GM20431 (cell line): ENCODE data around the gene CEP76.
"Not testable (repeated sequence)": the region's sequence is repeated elsewhere in the genome, so short reads cannot be mapped to it uniquely, and the experiment has no call there.

Experiments
- in situ Hi-C: fragments of 300-500 bp; cut with MseI, MboI; formaldehyde crosslinking; loops from one replicate; pipeline ENCODE4 v1.15.0; 2020; ENCODE audit warnings: low sequenced_read_pairs; ENCODE audit not compliant: unreplicated experiment

Gene CEP76

GRCh38 chr18:12652861-12653401 is 49.6 kb downstream of the CEP76 start:
- in situ Hi-C loops, result no loop called here

GRCh38 chr18:12651651-12652050 is 50.9 kb downstream of the CEP76 start:
- in situ Hi-C loops, result no loop called here

DNA sequence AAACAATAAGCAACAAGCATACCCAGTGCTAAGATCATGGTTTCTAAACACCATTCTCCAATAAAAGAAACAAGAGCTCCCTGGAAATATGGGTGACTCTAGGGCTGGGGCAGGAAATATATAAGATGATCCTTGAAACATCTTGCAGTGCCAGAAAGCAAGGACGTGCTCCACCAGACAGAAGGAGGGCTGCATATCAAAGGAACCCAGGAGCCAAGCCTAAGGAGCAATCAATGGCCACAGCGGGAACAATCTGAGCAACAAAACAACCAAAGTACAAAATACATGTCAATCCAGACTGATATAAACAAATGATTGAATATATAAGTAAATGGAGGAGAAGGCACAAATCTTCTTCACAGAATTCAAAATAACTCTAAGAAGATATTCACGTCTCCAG is 54.8 kb downstream of the CEP76 start:
- in situ Hi-C loops, result no loop called here

DNA sequence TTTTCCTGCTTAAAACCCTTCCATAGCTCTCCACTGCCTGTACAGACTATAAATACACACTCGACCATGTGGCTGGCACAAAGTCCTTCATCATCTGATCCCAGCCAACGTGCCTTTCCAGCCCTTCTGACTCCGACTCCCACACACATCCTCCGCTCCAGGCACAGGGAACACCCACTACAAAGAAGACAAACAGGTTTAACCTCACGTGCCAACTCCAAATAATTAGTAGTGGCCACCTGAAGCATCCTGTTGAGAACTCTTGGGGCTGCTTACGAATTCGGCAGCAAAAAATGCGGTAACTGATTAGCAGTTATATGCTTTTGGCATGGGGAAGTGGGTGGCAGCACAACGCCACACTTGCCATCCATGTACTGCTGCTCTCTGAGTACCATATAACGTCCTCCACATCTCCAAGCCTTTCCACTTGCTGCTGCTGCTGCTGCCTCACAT is 56.7 kb downstream of the CEP76 start:
- in situ Hi-C loops, result no loop called here

- in situ Hi-C loops, result no loop called here
Measured at GRCh38 chr18:12645254-12645653, 57.3 kb downstream of the CEP76 start.

GRCh38 chr18:12643756-12644155 is 58.8 kb downstream of the CEP76 start:
- in situ Hi-C loops, result not testable (repeated sequence)

- in situ Hi-C loops, result no loop called here
Measured at GRCh38 chr18:12640881-12641200, 61.7 kb downstream of the CEP76 start.

DNA sequence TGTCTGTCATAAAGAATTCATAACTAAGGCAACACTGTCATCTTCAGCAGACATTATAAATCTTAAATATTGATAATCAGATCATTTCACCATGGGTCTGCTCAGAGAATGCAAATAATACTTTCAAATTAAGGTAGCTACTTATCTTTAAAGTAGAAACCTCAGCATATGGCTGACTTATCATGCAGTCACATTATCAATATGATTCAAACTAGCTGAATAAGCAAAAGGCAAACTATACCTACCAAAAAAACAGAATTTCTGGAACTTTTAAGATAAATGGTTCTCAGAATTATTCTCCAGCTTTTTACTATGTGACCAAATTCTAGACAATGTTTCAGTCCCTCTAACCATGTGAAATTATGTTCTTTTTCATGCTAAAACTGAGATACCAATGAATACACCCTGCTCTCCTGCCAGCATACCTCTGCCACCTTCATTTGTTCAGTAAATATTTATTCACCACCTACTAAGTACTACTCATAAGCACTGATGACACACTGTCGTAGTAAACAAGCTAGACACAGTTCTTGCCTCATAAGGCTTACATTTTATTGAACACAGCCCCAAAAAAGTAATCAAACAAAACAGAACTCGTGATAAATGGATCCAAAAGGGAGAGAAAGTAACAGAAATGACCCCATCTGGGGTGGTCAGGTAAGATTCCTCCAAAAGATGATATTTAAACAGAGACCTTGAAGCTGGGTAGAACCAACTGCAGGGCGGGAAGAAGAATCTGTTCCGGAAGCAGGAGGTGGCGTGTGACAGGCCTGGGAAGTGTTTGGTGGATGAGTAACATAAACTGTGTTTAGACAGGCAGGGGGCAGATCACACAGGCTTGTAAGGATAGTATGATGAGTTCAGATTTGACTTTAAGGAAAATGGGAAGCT is 62.3 kb downstream of the CEP76 start:
- in situ Hi-C loops, result no loop called here

DNA sequence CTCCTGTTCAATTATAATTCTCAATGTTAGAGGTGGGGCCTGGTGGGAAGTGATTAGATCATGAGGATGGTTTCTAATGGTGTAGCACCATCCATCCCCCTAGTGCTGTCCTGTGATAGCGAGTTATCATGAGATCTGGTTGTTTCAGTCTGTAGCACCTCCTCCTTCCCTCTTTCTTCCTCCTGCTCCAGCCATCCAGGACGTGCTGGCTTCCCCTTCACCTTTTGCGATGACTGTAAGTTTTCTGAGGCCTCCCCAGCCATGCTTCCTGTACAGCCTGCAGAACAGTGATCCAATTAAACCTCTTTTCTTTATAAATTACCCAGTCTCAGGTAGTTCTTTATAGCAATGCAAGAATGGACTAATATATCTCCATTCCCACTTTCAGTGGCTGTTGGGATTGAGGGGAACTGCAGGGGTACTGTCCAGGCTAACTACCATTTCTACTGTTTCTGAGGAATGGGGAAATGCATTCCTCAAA is 63.8 kb downstream of the CEP76 start:
- in situ Hi-C loops, result no loop called here

DNA sequence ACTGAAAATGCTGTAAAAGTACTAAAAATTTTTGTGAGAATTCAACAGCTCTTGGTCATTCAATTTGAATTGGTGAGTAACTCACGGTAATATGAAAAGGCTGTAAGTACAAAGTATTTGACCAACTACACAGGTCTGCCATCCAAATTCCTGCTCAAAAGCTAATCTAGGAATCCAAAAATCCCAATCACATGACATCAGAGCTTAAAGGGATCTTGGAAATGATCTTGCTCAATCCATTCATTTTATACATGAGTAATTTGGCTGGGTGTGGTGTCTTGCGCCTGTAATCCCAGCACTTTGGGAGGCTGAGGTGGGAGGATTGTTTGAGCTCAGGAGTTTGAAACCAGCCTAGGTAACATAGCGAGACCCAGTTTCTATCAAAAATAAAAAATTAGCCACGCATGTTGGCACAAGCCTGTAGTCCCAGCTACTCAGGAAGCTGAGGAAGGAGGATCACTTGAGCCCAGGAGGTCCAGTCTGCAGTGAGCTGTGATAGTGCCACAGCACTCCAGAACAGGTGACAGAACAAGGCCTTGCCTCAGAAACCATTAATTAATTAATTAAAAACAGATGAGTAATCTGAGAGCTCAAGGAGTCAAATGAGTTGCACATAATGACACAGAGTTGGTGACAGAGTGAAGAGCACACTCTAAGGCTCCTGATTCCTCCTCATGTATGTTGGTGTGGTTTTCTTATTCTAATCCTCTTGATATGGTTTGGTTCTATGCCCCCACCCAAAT is 64.5 kb downstream of the CEP76 start:
- in situ Hi-C loops, result no loop called here

GRCh38 chr18:12637393-12637792 is 65.1 kb downstream of the CEP76 start:
- in situ Hi-C loops, result no loop called here

DNA sequence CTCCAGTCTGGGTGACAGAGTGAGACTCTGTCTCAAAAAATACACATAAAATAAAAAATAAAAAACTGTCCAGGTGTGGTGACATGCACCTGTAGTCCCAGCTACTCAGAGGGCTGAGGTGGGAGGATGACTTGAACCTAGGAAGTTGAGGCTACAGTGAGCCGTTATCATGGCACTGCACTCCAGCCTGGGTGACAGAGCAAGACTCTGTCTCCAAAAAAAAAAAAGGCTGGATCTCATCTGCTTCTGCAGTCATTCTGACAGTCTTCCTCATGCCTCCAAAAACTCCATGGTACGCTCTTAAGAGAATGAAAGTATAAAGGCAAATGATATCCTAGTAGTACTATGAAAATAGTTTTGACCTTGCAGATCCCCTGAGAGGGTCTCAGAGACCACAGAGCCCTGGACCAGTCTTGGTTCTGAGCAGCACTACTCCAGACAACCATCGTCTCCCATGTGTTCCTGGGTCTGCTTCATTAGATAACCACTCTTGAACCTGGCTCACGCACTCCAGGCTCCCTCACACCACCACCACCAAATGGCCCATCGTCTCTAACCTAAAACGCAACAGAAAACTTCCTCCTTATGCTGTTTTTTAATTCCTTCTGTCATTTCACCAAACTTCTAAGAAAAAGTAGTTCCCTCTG is 70.6 kb downstream of the CEP76 start:
- in situ Hi-C loops, result no loop called here

DNA sequence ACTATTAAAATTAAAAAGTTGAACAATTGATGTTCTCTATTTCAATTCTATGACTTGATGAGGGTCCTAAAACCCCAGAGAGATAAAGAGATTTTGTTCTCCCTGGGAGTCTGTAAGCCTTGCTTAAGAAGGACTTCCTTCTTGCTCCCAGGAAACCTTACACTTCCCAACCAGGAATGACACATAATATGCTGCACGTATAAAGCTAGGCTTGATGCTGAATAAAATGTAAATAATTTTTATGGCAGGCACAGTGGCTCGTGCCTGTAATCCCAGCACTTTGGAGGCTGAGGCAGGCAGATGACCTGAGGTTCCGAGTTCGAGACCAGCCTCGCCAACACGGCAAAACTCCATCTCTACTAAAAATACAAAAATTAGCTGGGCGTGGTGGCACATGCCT is 72.4 kb downstream of the CEP76 start:
- in situ Hi-C loops, result no loop called here

DNA sequence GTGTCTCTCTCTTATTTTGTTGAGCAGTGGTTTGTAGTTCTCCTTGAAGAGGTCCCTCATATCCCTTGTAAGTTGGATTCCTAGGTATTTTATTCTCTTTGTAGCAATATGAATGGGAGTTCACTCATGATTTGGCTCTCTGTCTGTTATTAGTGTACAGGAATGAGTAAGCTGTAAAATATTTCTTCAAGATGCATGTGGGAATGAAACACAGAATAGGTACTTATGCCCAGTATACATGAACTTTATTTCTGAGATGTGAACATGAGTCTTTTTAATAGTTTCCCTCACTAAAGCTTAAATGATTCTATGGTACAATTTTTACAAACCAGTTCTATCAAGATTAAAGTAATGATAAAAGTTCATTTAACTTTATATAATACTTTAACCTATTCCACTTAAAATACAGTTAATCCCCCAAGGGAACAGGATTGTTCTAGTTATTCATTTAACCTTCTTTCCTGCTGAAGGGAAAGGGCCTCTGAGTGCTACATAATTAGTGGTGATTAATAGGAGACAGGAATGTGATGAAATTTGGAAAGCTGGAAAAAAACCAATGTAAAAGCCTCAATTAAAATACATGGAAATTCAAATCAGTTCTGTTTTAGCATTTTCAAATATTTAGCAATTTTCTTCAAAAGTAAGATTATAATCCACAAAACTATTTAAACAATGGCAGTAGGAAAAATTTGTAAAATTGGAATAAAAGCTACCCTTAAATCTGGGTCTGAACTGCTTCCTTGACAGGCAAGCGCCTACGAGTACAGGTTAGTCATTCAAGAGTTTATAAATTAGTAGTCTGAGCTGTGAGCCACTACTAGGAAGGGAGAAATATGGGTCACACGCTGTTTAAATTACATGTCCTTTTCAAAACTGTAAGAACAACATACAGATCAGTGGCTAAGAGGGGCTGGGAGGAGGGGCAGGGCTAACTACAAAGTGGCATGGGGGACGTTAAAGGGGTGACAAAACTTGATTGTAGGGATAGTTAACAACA is 73.5 kb downstream of the CEP76 start:
- in situ Hi-C loops, result no loop called here

DNA sequence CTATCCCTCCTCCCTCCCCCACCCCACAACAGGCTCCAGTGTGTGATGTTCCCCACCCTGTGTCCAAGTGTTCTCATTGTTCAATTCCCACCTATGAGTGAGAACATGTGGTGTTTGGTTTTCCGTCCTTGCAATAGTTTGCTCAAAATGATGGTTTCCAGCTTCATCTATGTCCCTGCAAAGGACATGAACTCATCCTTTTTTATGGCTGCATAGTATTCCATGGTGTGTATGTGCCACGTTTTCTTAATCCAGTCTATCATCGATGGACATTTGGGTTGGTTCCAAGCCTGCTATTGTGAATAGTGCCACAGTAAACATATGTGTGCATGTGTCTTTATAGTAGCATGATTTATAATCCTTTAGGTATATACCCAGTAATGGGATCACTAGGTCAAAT is 75.3 kb downstream of the CEP76 start:
- in situ Hi-C loops, result not testable (repeated sequence)

DNA sequence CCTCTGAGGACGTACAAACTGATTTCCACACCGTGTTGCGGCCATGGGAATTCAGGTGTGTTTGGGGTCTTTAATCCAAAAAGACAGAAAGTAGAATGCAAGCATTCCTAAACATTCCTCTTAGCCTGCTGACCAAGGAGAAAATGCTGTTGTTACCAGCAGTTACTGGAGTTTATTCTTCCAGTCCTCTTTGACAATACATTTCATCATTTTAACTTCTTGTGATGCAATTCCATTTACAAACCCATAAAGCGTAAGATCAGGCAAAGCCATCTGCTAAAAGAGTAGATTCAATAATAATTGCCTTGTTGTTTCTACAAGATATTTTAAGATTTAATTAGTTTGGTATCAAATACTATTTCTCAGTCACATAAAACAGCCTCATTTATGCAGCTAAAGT is 77.3 kb downstream of the CEP76 start:
- in situ Hi-C loops, result no loop called here
